HG03064 (cell line): ENCODE measurements around the gene CAPN9.
"Not testable (repeated sequence)": the region's sequence is repeated elsewhere in the genome, so short reads cannot be mapped to it uniquely, and the experiment has no call there.

ENCODE experiments used
- ATAC-seq: cut with Tn5 transposase; IDR thresholded peaks from one replicate; pipeline ENCODE4 v1.9.1; 2021; ENCODE audit warnings: low read depth; ENCODE audit not compliant: unreplicated experiment

The CAPN9 gene

GRCh38 chr1:230766318-230766717, 19.1 kb downstream of the CAPN9 start:
- ATAC-seq: no peak

GRCh38 chr1:230767859-230768612, 20.8 kb downstream of the CAPN9 start:
- ATAC-seq: not testable (repeated sequence)

- no peak for ATAC-seq
These were observed 21.8 kb downstream of the CAPN9 start for GRCh38 chr1:230768903-230769570.

- no peak for ATAC-seq
These were observed 23.1 kb downstream of the CAPN9 start for GRCh38 chr1:230770317-230770716.

- ATAC-seq: no peak
These were observed 24.7 kb downstream of the CAPN9 start for GRCh38 chr1:230771773-230772354.

- no peak for ATAC-seq
These were observed 25.5 kb downstream of the CAPN9 start for GRCh38 chr1:230772457-230773395.

GRCh38 chr1:230773396-230774033, 26.3 kb downstream of the CAPN9 start:
- ATAC-seq: no peak

- ATAC-seq: no peak
These were observed 31.9 kb downstream of the CAPN9 start for GRCh38 chr1:230778916-230779590.

- no peak for ATAC-seq
These were observed 33.9 kb downstream of the CAPN9 start for GRCh38 chr1:230781131-230781530.

- ATAC-seq: peak; percentile 94
These were observed 34.4 kb downstream of the CAPN9 start for GRCh38 chr1:230781594-230781993.

GRCh38 chr1:230784163-230784562, 37.0 kb downstream of the CAPN9 start:
- no peak for ATAC-seq

GRCh38 chr1:230785636-230786384, 38.6 kb downstream of the CAPN9 start:
- no peak for ATAC-seq

GRCh38 chr1:230786385-230786753, 39.2 kb downstream of the CAPN9 start:
- no peak for ATAC-seq

- ATAC-seq: no peak
These were observed 40.3 kb downstream of the CAPN9 start for GRCh38 chr1:230787471-230787870.

GRCh38 chr1:230788561-230789275, 41.5 kb downstream of the CAPN9 start:
- no peak for ATAC-seq

GRCh38 chr1:230790026-230790425, 42.8 kb downstream of the CAPN9 start:
- ATAC-seq: no peak

- no peak for ATAC-seq
These were observed 44.9 kb downstream of the CAPN9 start for GRCh38 chr1:230791986-230792564.
